H54 (cell line): ENCODE results near the gene TXN.

Source experiments
- DNase-seq: peaks from one replicate; pipeline ENCODE4 v3.0.0; 2011; ENCODE audit warnings: low spot score, mixed read lengths; ENCODE audit not compliant: insufficient read length
- FAIRE-seq: peaks from 3 replicates; lab custom pipeline; 2011; peaks lifted over from hg19 to GRCh38; lab: Jason Lieb, UNC
- POLR2A ChIP-seq: IDR thresholded peaks from 2 replicates; pipeline ENCODE4 v1.6.1; 2011; ENCODE audit warnings: low read depth, mild to moderate bottlenecking, low read length

The TXN gene

DNA sequence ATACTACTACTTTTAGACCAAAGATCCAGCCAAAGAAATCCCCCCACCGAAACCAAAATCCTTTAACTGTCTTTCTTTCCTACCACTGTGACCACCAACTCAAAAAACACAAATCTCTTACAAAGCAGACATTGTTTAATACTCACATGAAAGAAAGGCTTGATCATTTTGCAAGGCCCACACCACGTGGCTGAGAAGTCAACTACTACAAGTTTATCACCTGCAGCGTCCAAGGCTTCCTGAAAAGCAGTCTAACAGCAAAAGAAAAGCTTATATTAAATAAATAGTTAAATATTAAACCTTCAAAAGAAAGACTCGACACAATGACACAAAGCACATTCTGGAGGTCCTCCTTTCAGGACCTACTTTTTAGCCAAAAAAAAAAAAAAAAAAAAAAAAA is 5.1 kb downstream of the TXN start:
- FAIRE-seq, result no peak
- TF ChIP-seq POLR2A, result no peak
- DNase-seq, result no peak

DNA sequence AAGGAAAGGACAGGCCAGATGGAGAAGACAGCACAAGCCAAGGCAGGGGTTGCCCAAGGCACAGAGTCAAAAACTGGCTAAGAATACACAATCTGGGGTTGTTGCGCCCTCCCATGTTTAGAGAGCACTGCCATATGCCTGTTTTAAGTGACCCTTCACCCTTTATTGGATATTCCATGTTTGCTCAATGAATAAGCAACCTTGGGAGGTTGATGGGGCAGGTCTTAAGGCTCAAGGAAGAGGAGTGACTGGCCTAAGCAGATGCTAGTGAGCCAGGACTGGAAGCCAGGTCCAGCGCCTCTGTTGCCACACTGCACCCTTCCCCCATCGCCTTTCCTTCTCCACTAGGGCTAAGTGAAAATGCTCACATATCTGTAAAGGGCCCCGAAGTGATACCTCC is 6.7 kb downstream of the TXN start:
- FAIRE-seq (no peak), DNase-seq (no peak)
- no peak for TF ChIP-seq POLR2A

DNA sequence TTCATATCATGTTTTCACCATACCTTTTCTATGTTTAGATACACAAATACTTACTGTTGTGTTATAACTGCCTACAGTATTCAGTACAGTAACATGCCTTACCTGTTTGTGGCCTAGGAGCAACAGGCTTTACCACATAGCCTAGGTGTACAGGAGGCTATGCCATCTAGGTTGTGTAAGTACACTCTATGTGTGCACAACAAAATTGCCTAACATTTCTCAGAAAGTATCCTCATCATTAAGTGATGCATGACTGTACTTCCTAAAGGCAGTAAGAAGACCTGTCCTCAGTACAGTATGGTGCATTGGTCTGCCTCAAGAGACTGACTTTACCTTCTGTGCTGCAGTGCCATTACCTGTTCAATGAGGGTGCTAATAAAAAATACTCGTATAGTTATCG is 7.9 kb downstream of the TXN start:
- DNase-seq, result no peak
- TF ChIP-seq POLR2A, result no peak
- peak; percentile 85 for FAIRE-seq

DNA sequence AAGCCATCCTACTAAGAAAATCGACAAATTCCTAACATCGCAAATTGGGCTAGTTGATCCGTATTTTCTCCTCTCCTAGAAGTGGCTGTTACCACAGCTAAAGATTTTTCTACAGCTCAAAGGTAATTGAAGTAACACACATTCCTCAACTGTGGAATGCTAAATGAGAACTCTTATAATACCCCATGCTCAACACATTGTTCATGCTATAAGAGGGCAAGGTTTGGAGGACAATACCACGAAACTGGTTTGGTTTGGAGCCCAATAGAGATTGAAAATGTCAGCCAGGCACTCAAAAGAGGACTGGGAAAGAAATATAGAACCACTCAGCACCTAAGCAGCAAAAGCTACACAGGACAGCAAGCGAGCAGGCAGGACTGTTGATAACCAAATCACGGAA is 10.1 kb downstream of the TXN start:
- no peak for DNase-seq
- FAIRE-seq, result no peak
- TF ChIP-seq POLR2A, result no peak

DNA sequence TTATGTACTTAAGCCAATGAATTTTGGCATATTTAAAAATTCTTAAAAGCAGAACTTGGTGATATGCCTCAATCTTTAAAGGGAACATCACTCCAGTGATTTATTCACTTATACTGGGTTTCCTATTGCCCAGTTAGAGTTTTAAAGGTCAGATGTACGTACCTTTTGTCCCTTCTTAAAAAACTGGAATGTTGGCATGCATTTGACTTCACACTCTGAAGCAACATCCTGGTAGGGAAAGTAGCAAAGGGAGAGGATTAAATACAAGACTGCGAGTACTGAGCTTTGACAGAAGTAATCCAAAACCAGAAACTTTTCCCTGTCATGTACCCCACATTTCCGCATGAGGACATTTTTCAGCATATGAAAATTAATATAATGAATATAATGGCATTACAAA is 11.7 kb downstream of the TXN start:
- no peak for FAIRE-seq
- TF ChIP-seq POLR2A, result no peak
- no peak for DNase-seq

DNA sequence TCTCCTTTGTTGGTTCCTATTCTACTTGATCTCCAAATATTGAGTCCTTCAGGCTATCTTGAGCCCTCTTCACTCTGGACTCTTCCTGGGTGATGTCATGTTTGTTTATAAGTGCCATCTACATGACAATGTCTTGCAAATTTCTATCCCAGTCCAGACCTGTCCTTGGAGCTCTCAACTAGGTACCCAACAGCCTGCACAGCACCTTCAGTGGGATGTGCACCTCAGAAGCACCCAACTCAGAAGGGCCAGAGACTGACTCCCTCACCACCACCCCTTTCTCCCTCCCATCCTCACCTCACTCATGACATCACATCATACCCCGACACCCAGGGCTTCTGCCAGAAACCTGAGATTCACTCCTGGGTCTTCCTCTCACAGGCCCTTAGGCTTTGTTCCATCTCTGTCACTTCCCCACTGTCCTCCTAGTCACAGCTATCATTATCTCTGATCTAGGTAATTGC is 14.4 kb downstream of the TXN start:
- no peak for FAIRE-seq
- DNase-seq, result no peak
- TF ChIP-seq POLR2A, result no peak

DNA sequence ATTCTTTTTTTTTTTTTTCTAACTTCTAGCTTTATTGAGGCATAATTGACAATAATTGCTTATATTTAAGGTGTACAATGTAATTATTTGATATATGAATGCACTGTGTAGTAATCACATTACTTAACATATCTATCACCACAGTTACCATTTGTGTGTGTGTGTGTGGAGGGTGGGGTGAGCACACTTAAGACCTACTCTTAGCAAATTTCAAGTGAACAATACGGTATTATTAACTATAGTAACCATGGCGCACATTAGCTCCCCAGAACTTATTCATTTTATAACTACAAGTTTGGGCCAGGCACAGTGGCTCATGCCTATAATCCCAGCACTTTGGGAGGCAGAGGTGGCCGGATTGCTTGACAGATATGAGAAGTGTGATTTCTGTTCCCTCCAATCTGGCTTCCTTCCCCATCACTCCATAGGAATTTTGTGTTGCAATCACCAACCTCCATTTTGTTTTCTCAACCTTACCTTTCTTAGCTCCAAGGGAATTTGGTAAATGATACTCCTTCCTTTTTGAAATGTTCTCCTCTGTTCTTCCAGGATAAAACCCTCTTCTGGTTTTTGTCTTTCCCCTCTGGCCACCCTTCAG is 14.9 kb downstream of the TXN start:
- DNase-seq, result no peak
- no peak for TF ChIP-seq POLR2A
- no peak for FAIRE-seq

DNA sequence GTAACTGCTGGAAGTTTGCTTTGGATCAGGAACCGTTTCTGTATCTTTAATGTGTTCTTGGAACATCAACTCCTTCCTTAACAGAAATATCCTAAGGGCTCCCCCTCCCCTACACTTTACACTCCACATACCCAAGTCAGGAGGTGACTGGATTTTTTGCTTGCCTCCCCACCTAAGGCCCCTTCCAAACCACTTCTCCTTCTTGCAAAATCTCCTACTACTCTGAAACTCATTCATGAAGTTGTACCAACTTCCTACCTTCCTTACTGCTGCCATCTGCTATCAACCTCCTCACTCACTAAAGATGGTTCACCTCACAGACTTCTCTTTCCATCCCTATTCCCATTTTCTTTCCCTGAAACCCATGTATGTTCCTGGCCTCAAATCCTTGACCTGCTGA is 16.1 kb downstream of the TXN start:
- no peak for FAIRE-seq
- DNase-seq, result no peak
- no peak for TF ChIP-seq POLR2A

DNA sequence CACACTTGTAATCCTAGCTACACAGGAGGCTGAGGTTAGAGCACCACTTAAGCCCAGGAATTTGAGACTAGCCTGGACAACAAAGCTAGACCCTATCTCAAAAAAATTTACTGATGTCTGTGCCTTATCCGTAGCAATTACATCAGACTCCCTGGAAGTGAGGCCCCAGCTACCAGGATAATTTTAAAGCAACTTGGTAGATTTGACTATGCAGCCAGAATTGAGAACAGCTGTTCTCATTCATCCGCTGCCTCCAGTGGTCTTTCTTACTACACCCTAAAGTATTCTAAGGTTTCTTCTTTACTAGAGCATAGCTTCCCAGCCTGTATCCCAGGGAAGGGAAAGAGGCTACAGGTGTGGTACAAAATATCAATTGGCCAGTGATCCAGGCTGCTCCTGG is 28.0 kb downstream of the TXN start:
- FAIRE-seq (no peak), DNase-seq (no peak)
- TF ChIP-seq POLR2A, result no peak

DNA sequence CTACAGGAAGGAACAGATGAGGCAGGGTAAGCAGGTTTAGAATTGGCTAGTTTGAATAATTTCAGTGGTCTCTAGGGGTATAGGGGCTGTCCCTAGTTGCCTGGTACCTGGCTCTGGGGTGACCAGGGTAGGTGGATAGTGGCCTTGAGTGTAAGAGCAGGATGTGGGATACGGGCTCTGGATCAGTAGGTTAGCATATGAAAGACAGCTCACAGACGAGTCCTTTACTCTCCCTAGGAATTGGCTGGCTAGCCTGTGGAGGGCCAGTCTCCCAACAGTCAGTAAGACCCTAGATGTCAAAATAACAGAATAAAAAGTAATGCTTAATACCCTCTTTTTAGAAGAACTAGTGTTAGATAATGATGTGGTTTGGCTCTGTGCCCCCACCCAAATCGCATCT is 31.7 kb downstream of the TXN start:
- no peak for FAIRE-seq
- no peak for TF ChIP-seq POLR2A
- DNase-seq, result no peak

DNA sequence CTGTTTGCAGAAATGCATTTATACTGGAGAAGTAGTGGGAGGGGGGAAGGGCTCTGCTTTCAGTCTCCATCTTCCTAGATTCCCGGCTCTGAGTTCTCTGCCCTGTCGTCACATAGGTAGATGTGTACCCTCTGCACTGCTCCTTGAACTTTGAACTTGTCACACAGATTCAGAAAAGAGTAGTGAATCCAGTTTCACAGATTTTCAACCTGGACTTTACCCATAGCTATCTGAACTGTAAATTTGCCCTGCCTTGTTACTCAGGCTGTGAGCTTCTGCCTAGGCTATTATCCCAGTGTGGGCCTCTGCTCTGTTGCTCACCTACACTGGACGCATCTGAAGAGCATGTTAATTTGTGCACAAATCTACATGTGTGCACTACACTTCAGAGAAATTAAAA is 35.5 kb downstream of the TXN start:
- no peak for TF ChIP-seq POLR2A
- FAIRE-seq, result no peak
- DNase-seq, result no peak

DNA sequence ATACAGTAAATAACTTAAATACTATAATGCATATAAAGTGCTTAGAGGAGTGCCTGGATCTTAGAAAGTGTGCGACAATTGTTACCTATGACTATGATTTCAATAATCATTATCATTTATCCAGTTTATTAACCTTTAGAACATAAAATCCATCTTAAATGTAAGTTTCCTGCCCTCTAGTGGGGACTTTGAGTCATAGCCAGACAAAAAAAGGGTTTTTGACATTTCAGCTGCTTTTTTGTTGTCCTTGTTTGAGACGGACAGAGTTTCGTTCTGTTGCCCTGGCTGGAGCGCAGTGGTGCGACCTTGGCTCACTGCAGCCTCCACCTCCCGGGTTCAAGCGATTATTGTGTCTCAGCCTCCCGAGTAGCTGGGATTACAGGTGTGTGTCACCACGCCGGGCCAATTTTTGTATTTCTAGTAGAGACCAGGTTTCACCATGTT is 38.6 kb downstream of the TXN start:
- DNase-seq (no peak), FAIRE-seq (peak; percentile 87)
- TF ChIP-seq POLR2A, result no peak

DNA sequence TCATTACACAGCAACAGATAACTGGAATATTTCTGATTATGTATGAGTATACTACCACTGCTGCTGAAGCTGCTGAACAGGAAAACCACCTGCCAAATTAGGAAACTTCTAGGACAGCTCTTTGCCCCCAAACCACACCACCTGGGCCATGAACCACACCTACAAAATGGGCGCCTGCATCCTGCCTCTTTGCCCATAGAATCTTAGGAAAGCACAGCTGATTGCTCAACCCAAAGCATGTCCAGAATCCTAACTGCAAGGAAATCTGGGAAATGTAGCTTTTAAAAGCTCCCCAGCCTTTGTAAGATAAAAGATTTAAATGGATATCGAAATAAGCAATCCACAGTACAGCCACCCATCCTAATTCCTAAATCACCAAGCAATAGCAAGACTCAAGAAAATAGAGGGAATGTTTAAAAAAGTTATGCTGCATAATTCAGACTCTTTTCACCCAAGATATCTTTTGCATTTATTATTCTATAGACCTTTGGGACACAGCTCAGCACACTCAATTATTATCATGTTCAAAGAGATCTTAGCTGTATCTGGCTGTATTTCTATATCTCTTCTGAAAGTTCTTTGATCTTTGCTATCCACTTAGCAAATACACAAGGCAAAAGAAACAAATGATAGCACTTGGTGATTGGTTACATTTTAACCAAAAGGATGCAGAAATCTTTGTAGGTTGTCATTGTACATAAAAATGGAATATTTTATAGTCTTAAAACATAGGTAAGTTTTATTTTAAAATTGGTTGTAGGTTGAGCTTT is 41.5 kb downstream of the TXN start:
- TF ChIP-seq POLR2A, result no peak
- FAIRE-seq (no peak), DNase-seq (no peak)

DNA sequence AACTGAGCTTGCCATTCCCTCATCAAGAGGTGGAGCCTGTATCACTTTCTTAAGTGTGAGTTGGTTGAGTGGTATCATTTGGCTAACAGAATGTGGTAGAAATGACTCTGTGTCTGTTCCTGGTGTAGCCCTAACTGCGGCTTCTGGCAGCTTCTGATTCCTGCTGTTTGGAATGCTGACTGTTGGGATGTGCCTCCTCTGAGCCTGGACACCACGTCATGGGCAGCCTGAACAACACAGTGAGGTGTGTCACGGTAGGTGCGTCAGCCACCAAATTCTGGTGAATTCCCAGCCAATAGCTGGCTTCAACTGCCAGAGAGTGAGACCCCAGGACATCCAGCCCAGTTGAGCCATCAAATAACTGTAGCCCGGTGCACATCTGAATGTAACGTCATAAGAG is 42.2 kb downstream of the TXN start:
- peak; percentile 23 for FAIRE-seq
- TF ChIP-seq POLR2A, result no peak
- DNase-seq, result peak; percentile 40

DNA sequence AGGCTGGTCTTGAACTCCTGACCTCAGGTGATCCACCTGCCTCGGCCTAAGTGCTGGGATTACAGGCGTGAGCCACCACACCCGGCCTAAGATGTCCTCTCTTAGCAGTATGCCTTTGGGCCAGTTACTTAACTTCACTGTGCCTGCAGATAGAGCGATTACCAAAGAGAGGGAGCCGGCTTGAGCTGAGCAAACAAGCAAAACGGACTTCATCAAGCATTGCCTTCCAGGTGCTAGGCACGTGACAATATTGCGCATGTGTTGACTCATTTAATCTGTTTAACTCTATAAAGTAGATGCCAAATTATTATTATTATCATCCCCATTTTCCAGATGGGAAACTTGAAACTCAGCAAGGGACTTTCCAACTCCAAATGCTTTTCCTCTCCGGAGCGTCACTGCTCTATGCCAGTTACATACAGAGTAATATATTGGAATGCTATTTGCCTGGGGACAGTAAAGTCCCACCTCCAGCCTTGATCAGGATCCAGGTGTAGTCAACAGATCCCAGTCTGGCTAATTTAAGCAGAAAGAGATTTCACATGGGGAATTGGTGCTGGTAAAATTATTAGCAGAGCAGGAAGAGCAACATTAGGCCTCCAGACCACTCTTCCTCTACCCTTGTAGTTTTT is 42.8 kb downstream of the TXN start:
- DNase-seq (no peak), FAIRE-seq (no peak)
- no peak for TF ChIP-seq POLR2A

DNA sequence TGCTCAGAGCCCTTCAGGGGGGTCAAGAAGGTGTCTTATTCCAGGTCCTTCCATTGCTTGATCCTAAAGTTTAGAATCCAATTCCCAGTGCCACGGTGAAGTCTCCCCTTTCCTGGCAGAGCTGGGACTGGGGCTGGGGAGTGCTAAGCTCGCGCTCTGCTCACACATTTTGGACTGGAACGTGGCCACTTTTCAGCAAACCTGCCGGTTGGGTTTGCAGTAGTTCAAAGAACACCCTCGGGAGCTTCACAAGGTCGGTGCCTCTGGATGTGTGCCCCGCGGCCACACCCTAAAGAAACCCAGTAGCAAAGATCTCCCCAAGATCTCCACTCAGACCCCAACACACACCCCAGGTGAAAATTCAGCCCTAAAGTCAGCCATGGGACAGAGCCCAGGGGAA is 48.3 kb downstream of the TXN start, which contains the start of gene C9orf152:
Gene C9orf152, minus strand, starts transcription at position 129 of the 400 bp plus-strand sequence. CDS start 580 bp downstream, outside the sequence.
- FAIRE-seq, result no peak
- TF ChIP-seq POLR2A, result no peak
- DNase-seq, result no peak
